Prostate gland (tissue), 2 donors: ENCODE measurements around the gene AJAP1. TPM values are rescaled to one million over a fixed set of nuclear protein-coding genes. Genes with fewer than 3 reads are reported as not detected.

Experiments used
- DNase-seq: peaks from one replicate; pipeline ENCODE4 v3.0.0-alpha.2; 2019; ENCODE audit warnings: low spot score
- H3K27ac ChIP-seq, 2 donors: fragments of 200-600 bp; sonication (generic); 2 replicates each; pipeline ENCODE4 v1.5.1; 2017 to 2019
- H3K27me3 ChIP-seq: fragments of 200-600 bp; sonication (generic); replicated peaks from 2 replicates; pipeline ENCODE4 v1.5.1; 2019; ENCODE audit not compliant: insufficient read depth
- H3K36me3 ChIP-seq, 2 donors: fragments of 200-600 bp; sonication (generic); 1 replicate in 1 of 2; 2 replicates in 1 of 2; pipeline versions ENCODE4 v1.5.1 to v1.8.1; 2017 to 2019
- H3K4me1 ChIP-seq: fragments of 200-600 bp; sonication (generic); replicated peaks from 2 replicates; pipeline ENCODE4 v1.5.1; 2019
- H3K4me3 ChIP-seq, 2 donors: fragments of 200-600 bp; sonication (generic); 2 replicates each; pipeline ENCODE4 v1.5.1; 2017 to 2019
- H3K9me3 ChIP-seq: fragments of 200-600 bp; sonication (generic); 2 replicates; pipeline ENCODE4 v1.5.1; 2017
- CTCF ChIP-seq, 4 experiments: fragments of 200-600 bp in 2 of 4; fragments of 450-650 bp in 2 of 4; sonication (generic) in 2 of 4; IDR thresholded peaks; 1 replicate in 3 of 4; 2 replicates in 1 of 4; pipeline ENCODE4 v1.5.1; 2016 to 2019; ENCODE audit warnings: antibody characterized with exemption in 4 of 4, mild to moderate bottlenecking in 2 of 4, moderate library complexity in 2 of 4
- POLR2A ChIP-seq: fragments of 450-650 bp; IDR thresholded peaks from one replicate; pipeline ENCODE4 v1.6.1; 2016; ENCODE audit warnings: antibody characterized with exemption, mild to moderate bottlenecking
- POLR2AphosphoS5 ChIP-seq: sonication (generic); formaldehyde crosslinking; IDR thresholded peaks from one replicate; pipeline ENCODE4 v1.6.1; 2017; ENCODE audit warnings: antibody characterized with exemption
- whole genome bisulfite sequencing: methylation state at CpG from one replicate; pipeline ENCODE4 v1.1.5; 2018; 5-methylcytosine and 5-hydroxymethylcytosine counted together
- intact Hi-C: fragments of 100-400 bp; cut with DNase I; formaldehyde crosslinking; loops from one replicate; pipeline ENCODE4 v1.14.2; 2022
- total RNA-seq, 2 donors: library from RNA; depleted of rRNA; stranded (reverse); fragments of >200 nt; gene quantifications; one replicate each; pipeline ENCODE4 v1.1.0, GENCODE V29; 2016

AJAP1 gene
- total RNA-seq, 2 donors from 2014 or later = 0.73 to 6.7 TPM

- Histone ChIP-seq H3K36me3 (no peaks in the 10 kb centered on the region), H3K4me1 (no peaks in the 10 kb centered on the region), H3K4me3 (no peak overlapping the region), H3K27ac (no peak overlapping the region), H3K27me3 (peaks cover 15% of the 10 kb centered on the region), H3K9me3 (no peaks in the 10 kb centered on the region)
- TF ChIP-seq POLR2AphosphoS5 = no peak
- no peak for TF ChIP-seq CTCF (IDR thresholded peaks at IDR 0.05)
- no peak for DNase-seq
- intact Hi-C loops = no loop called here
- WGBS = 78% methylated on average over 6 of the region's 6 CpGs
Measured at GRCh38 chr1:4768553-4768952, 114.1 kb downstream of the AJAP1 start.

- intact Hi-C loops = no loop called here
- Histone ChIP-seq H3K27me3 (peaks cover 10% of the 10 kb centered on the region), H3K36me3 (no peaks in the 10 kb centered on the region), H3K9me3 (no peaks in the 10 kb centered on the region), H3K27ac (no peak overlapping the region), H3K4me1 (no peaks in the 10 kb centered on the region), H3K4me3 (no peak overlapping the region)
- WGBS = 86% methylated on average over 18 of the region's 18 CpGs
- no peak for DNase-seq
- TF ChIP-seq POLR2AphosphoS5 (no peak), POLR2A (no peak), CTCF (IDR thresholded peaks at IDR 0.05) (no peak)
Measured at GRCh38 chr1:4769516-4770280, 115.3 kb downstream of the AJAP1 start.

GRCh38 chr1:4770713-4771112 lies 116.3 kb downstream of the AJAP1 start:
- intact Hi-C loops = no loop called here
- TF ChIP-seq POLR2A (no peak), CTCF (IDR thresholded peaks at IDR 0.05) (no peak), POLR2AphosphoS5 (no peak)
- DNase-seq = no peak
- peaks cover 8% of the 10 kb centered on the region for H3K27me3 ChIP-seq
- no peaks in the 10 kb centered on the region for H3K36me3 ChIP-seq
- 56% methylated on average over 8 of the region's 8 CpGs for WGBS
- no peaks in the 10 kb centered on the region for H3K4me1 ChIP-seq
- no peaks in the 10 kb centered on the region for H3K9me3 ChIP-seq
- H3K4me3 ChIP-seq = no peak overlapping the region
- H3K27ac ChIP-seq = no peak overlapping the region

GRCh38 chr1:4771267-4771666 lies 116.9 kb downstream of the AJAP1 start:
- intact Hi-C loops = no loop called here
- H3K4me1 ChIP-seq = no peaks in the 10 kb centered on the region
- peaks cover 8% of the 10 kb centered on the region for H3K27me3 ChIP-seq

More at GRCh38 chr1:4771267-4771666, 116.9 kb downstream of the AJAP1 start:
- no peaks in the 10 kb centered on the region for H3K36me3 ChIP-seq
- no peak overlapping the region for H3K4me3 ChIP-seq
- no peak for DNase-seq
- H3K27ac ChIP-seq = no peak overlapping the region
- TF ChIP-seq POLR2A (no peak), CTCF (IDR thresholded peaks at IDR 0.05) (no peak), POLR2AphosphoS5 (no peak)
- 83% methylated on average over 13 of the region's 13 CpGs for WGBS
- no peaks in the 10 kb centered on the region for H3K9me3 ChIP-seq
